Hepatic stellate cell (primary cell): ENCODE measurements around the gene XRCC3.
A peak's percentile ranks its signal among the peaks of the same experiment; 100 is the strongest.
"Not testable (repeated sequence)": the region's sequence is repeated elsewhere in the genome, so short reads cannot be mapped to it uniquely, and the experiment has no call there.

ENCODE experiments used
- DNase-seq: peaks from one replicate; pipeline ENCODE4 v3.0.0; 2011; ENCODE audit warnings: low spot score

XRCC3 gene

DNA sequence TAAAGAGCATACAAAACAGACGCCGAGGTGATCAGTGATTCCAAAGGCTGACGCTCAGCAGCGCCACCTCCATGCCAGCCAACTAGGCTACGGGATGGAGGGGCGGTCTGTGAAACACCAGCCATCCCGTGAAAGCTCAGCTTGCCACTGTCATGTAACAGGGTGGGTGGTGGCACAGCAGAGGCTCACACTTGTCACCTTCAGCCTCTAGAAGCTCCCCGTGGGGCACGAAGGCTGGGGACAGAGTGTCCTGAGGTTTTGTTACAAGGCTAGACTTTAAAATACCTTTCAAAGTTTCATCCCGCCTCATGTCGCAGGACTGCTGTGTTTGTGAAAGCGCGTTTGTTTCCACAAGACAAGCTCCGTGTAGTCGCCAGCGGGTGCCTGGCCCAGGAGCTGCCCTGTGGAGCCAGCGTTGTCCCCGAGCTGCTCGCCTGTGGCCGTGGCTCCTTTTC, 20.7 kb downstream of the XRCC3 start:
- no peak for DNase-seq

DNA sequence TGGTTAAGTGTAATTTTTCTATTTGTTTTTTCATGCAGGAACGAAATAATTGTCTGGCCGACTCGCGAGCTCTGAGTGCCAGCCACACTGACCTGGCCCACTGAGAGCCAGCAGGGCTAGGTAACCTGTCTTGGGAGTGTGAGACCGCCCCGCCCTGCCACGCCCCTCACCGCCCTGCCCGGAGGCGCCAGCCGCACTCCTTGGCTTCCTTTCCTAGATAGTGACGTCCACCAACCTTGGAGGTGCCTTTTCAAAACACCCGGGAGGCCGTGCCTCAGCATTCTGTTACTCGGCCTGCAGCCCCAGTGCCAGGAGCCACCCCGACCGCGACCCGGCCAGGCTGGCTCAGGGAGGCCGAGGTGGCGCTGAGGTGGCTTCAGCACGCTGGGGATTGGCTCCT, 21.7 kb downstream of the XRCC3 start:
- no peak for DNase-seq

DNA sequence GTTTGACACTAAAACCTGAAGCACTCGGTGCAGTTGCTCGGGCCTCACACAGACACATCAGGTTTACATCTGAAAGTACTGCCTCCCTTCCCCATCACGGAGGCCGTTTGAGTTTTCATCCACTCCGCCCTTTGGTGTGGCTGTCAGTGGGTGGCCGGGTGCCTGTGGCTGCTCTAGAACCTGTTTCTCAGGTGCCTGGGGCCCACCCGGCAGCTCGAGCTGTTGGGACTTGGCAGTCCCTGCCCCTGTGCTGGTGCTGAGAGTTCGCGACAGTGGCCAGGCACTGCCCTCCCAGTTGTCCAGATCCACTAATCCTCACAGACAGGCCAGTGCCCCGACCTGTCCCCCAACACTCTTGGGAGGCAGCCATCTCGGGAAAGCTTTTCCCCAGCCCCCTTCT, 22.4 kb downstream of the XRCC3 start:
- no peak for DNase-seq

DNA sequence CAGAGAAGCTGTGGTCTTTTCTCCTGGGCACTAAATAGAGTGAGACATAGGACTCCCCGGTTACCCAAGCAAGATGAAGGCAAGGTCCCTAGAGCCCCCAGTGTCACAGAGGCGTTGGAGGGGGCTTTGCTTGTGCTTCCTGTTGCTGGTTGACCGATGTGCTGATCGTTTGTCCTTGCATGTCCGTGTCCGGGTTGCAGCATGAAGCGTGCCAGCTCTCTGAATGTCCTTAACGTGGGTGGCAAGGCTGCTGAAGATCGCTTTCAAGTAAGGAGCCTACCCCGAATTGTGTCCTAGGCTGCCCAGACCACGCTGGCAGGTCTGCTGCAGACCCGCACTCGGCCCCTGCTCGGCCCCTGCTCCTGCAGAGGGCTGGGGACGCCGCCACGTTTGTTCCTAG, 23.1 kb downstream of the XRCC3 start:
- DNase-seq: no peak

DNA sequence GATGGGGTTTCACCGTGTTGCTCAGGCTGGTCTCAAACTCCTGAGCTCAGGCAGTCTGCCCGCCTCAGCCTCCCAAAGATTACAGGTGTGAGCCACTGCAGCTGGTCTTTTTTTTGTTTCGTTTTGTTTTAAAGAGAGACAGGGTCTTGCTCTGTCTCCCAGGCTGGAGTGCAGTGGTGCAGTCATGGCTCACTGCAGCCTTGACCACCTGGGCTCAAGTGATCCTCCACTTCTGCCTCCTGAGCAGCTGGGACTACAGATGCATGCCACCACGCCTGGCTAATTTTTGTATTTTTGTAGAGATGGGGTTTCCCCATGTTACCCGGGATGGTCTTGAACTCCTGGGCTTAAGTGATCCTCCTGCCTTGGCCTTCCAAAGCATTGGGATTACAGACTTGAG, 23.6 kb downstream of the XRCC3 start:
- DNase-seq: not testable (repeated sequence)

DNA sequence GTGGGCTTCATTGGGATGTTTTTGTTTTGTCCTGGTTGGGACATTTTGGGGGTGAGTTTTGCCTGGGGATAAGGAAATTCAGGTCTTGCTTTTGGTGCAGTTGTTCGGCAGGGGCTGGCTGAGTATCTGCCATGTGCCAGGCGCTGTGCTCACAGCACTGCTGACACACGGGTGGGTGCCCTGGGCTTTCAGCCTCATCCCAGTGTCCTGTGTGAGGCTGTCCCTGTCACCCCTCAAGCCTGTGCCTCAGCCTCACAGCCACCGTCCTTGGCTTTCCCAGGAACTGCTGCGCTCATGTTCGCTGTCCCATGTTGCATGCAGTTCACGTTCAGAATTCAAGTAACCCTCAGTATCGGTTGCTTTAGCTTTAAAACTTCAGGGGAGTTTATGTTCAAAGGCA, 24.9 kb downstream of the XRCC3 start:
- no peak for DNase-seq

DNA sequence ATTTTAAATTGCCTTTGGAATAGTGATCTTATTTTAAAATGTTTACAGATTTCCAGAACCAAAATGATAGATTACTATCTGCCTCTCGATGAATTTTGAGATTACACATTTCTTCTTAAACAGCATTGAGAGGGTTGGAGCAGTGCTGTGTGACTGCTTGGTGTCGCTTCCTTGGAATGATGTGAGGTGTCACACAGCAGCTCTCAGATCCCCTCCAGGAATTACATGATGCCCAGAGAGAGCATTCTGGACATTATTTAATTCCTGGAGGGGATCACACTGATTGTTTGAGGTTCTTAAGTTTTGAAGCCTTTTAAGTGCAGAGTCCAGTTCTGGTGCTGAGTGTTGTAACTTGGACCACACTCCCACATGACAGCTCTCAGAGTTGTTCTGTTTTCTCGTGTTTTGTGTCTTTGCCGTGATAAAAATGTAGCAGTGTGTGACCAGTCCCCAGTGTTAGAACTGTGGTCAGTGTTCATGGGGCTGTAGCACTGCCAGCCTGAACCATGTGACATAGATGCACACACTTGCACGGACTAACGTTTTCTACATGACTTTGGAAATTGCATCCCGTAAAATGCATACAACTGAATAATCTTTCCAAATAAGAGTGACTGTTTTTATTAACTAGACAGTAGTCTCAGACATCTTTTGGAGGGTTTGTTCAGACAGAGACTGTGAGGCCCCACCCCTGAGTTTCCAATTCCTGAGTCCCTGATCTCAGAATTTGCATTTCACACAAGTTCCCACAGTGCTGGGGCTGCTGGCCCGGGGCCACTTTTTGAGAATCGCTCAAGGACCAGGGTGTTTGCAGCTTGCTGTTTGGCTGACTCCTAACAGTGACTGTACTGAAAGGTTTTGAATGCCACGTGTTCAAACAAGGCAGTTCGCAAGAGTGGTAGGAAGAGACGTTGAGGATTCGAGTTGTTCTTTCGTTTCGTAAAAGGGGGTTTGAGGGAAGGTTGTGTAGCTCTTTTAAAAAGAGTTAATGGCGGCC, 26.0 kb downstream of the XRCC3 start:
- DNase-seq: no peak

DNA sequence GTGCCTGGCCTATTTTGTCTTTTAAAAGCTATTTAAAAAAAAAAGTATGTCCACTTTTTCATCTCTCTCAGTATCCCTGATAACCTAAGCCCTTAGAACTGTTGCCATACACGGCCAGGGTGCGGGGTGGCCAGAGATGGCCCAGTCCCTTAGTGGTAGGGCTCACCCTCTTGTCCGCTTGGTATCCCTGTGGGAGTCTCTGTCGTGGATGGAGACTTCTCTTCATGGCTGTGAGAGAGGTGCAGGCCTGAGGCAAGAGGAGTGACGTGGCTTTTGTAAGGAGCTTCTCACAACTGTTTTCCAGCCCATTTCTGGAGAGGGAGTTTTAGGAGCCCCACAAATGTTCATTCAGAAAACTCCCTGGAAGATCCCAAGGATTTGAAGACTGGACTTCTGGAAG, 26.8 kb downstream of the XRCC3 start:
- DNase-seq: no peak

DNA sequence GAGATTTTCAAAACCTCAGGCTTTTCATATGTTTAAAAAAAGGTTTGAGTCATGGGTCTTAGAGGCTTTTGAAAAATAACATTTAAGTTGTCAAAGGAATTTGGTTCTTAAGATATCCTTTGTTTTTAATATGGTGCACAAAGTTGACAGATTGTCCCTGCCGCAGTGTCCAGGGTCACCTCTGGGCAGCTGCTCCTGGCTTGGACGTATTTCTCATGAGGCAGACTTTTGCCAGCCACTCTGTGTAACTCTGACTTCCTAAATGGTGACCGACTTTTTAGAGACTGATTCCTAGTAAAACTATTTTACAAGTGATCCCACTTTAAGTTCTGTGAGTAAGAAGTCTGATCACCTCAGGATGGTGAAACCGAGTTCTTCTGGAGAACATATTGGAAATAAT, 27.5 kb downstream of the XRCC3 start:
- DNase-seq: no peak

DNA sequence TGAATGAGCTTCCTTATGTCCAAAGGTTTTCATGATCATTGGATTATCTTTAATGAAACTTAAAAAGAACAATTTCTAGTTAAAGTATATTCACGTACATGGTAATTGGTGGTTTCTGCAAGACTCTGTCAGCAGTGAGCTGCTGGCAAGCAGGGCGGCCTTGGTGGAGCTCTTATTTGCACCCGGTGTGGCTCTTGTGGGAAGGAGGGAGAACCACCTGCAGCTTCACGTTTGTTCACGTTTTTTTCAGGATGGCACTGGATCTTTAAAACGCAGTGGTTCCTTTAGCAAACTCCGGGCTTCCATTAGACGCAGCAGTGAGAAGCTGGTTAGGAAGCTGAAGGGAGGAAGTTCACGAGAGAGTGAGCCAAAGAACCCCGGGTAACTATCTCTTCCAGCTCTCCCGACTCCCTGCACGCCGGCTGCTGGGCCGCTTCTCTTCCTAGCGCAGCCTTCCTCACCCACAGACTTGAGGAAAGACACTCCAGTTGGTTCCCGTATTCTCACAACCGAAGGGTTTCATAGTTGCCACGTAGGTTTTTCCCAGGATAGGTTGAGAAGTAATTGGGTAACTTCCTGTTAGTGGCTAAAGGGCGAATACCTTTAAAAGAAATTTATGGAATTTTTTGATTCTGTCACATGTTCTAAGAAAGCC, 28.3 kb downstream of the XRCC3 start:
- DNase-seq: peak; percentile 39

DNA sequence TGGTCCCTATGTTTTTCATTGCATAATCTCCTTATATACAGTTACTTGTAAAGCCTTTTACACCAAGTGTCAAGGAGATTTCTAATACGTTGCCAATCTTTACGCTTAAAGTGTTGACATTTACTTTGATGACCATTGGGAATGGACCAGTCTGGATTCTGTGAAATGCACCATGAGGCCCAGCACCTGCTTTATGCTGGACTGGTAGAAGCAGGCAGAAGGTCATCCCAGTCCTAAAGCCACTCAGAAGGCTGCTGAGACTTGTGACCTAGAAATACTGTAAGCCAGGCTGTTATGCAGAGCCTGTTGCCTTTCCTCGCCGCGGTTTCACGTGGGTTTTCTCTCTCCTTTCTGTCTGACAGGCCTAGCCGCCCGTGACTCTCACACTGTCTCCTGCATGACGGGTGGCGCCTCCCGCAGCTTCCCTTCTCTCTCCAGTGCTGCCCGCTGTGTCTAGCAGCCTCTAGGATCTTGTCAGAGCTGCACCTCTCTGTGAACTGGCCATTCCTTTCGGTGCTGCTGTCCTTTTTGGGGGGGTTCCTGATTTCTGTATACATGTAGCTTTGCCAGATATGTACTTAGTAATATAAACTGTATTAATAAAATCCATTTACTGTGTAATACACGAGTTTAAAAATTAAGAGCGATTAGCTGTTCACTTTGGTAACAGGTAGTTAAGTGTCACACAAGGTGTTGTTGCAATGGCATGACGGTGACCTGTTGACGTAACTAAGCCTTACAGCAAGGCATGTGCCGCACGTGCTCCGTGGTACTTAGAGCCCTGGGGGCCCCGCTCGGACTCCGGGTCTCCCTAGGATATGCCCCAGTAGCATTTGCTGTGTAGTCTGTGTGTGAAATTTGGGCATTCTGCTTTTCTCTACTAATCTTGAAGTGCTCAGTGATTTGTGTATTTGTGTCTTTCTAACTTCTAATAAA, 29.7 kb downstream of the XRCC3 start:
- no peak for DNase-seq

DNA sequence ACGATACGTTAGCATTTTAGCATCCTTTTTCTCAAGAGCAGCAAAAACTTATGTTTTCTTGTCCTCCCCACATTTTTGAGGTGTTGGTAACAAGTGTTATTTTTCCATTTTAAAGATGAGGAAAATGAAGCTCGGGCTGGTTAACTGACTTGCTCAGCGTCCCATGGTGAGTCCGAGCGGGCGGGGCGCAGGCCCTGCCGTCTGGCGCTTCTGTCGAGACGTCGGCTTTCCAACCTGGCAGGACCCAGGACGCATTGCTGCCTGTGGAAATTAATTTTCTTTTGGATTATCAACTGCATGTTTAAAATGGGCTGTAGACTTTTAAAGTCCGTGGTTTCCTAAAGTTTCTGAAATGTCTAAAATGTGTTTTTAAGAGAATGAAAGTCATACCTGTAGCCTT, 30.4 kb downstream of the XRCC3 start:
- no peak for DNase-seq

DNA sequence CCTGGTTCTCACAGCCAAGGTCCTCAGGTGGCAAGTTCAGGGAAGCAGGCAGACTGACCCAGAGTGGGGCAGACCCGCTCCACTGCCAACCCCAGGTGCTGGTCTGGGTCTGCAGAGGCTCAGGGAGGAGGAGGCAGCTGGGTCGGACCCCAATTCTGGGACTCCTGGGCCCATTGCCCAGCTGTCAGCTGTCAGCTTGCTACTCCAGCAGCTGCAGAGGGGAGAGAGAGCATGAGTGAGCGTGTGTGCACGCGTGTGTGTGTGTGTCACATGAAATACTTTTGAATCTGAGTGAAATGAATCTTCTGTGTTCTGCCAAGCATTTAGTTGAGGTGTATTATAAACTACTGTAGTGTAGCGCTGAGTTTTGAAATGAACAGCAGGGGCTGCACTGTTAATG, 30.8 kb downstream of the XRCC3 start:
- DNase-seq: no peak

DNA sequence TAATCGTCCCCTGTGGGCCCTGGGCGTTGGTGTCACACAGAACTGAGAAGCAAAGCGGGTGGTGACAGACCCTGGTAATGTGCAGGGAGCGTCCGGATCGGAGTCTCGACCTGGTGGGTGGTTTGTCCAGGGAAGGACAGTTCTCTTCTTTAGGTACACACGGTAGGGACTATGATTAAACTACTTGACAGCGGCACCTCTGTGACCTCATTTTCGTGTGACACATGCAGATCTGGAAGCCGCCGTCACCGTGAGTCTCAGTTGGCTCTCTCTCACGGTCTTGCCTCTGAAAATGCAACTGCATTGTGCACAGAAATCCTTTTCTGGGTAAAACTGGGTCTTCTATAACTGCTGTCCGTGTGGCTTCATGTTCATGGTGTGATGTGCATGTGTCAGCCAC, 32.1 kb downstream of the XRCC3 start:
- DNase-seq: no peak

DNA sequence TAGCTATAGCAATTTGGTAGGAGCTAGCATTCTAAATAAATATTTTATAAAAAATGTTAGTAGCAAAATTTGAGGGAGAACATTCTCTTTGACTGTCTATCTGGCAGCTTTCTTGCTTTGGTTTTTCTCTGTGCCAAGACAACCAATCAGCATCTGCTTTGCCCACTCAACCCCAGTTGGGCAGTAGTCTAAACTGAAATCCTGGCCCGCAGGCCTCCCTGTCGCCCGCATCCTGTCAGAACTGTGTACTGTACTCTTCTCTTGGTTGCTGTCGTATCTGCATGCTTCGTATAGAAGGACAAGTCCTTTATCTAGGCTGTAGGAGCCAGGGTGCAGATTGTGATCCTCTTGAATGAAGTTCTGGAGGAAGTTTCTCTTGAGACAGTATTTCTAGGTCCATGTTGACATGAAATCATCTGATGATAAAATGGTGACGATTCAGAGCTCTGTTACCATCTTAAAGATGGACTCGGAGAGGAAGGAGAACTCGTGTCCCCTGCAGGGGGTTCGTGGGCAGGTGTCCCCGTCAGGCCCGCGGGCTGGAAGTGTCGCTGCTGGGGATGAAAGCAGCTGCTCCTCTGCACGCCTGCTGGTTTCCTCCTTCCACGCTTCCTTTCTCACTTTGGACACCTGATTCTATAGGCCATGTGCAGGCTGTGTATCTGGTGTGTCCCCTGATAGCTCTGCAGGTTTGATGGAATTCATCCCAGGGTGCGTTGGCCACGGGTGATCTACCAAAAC, 34.6 kb downstream of the XRCC3 start:
- DNase-seq: no peak

DNA sequence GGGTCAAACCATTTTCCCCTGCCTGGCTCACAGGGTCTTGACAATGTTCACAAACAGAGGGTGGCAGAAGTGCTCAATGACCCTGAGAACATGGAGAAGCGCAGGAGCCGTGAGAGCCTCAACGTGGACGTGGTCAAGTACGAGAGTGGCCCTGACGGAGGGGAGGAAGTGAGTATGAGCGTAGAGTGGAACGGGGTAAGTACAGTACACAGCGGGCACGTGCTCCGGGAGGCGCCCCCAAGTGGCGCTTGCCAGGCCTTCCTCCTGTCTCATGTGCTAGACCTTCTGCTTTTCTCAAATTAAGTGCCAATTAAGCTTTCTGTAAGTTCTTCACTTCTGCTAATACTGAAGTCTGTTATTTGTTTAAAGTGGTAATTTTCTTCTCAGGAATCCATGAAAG, 35.9 kb downstream of the XRCC3 start:
- DNase-seq: no peak

DNA sequence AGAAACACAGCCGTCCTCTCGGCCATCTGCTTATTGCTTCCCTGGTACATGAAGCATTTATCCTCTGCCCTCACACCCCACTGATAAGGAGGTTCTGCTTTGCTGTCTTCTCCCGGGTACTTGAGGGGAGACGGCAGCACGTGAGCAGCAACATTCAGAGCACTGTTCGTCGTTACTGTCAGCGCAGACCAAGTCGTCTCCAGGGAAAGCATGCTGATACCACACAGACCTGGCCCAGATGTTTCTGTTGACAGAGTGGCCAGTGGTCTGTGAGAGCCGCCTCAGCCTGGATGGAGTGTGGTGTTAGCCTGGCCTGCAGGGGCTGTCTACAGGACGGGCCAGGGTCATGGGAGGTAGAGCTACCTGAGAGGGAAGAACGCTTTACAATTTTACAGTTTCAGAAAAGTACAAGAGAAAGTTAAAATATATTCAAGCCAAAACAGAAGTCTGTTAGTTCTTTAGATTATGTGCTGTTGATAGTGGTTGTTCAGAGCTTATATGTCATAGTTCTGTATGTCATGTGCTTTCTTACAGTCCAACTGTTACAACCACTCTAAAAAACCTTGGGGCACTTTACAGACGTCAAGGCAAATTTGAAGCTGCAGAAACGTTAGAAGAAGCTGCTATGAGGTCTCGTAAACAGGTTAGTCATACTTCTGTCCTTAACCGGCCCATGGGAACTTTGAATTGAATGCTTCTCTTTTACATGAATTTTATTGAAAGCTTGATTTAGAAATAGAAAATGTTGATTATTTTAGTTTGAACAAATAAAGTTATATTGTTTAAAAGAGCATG, 38.2 kb downstream of the XRCC3 start:
- DNase-seq: no peak

DNA sequence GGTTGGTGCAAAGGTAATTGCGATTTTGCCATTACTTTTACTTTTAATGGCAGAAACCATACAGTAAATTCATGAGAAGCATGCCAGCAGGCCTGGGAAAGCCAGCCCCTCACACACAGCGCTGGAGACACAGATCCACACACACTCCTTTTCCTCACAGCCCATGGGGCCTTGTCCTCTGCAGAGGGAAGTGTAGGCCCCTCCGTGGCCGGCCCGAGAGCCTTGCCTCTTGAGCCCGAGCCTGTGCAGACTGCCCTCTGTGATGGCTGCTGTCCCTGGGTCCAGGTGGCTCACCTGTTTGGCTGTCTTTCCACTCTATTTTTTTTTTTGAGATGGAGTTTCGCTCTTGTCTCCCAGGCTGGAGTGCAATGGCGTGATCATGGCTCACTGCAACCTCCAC, 39.3 kb downstream of the XRCC3 start:
- no peak for DNase-seq

DNA sequence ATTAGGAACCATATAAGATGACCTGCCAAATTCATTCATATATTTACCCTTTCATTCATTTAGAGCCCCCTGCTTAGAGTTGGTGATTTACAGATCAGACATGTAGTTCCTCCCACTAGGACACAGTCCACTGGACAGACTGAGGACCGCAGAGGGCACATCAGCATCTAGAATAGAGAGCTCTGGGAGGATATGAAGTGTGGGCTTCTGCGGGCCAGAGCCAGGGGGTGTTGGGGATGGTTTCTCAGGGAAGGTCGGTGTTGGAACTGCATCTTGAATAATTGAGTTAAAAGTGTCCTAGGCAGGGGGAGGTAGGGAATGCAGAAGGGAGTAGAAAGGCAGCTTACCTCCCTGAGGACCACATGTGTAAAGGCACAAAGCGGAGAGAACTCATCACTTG, 43.3 kb downstream of the XRCC3 start:
- DNase-seq: no peak

DNA sequence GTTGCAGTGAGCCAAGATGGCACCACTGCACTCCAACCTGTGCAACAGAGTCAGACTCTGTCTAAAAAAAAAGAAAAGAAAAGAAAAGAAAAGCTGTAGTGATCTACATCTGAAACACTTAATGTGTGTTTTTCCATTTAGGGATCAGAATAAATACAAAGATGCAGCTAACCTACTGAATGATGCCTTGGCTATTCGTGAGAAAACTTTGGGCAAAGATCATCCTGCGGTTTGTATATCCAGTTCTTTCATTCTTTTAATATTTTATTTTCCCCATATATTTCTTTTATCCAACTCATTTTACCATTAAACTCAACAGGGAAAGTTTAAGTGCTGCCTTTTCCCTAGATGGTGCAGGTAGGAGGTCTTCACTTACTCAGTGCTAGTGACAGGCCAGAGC, 45.9 kb downstream of the XRCC3 start:
- no peak for DNase-seq

DNA sequence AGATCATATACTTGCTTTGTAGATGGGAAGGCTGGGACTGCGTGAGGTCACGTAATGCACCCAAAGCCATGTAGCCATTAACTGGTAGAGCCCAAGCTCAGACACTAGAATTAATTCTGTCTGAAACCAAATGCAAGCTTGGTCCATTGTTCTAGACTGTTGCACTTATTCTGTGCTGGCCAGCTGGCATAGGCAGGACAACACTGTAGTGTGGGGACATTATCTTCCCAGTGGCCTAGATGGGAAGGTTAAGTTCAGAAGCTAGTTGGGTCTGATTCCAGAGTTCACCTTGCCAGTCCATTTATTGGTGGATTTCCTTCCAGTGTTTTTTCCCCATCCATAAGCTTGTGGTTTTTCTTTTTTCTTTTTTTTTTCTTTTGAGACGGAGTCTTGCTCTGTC, 47.1 kb downstream of the XRCC3 start:
- DNase-seq: no peak
